Measurements from ENCODE around the gene SP140L. TPM values are rescaled to one million over a fixed set of nuclear protein-coding genes. Genes with fewer than 3 reads are reported as not detected.
"Not testable (repeated sequence)": the region's sequence is repeated elsewhere in the genome, so short reads cannot be mapped to it uniquely, and the experiment has no call there.

Gene SP140L
- total RNA-seq, 2 experiments from 2014 or later, result 85.2 to 88.0 TPM

DNA sequence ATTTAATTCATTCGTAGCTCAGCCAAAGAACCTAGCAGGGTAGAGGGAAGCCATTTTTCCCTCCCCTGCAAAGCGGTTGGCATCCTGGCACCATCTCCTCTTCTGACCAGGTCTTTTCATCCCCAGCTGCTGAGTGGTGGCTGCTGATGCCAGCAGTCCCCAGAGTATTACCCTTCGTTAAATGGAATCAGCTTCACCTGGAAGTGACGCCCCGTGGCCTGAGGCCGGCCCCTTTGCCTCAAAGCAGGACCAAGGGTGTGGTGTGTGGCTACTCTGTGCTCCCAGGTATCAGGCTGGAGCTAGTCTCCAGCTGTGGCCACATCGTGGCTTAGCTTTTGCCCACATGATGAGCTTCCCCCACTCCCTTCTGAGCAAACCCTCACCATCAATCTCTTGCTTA is 76.8 kb downstream of the SP140L start:
- peaks cover 77% of the 10 kb centered on the region for H3K36me3 Mint-ChIP-seq (ENCODE audit: low read depth)
- no peaks in the 10 kb centered on the region for H3K9me3 Mint-ChIP-seq
- DNase-seq, result no peak
- peaks cover 12% of the 10 kb centered on the region for H3K4me1 Mint-ChIP-seq
- ChIA-PET CTCF (no interaction called here), POLR2A (interaction anchor here (1.1 kb wide), 1 partner anchor 12 kb away, joined by 4 read pairs; the partner anchor contains the start of gene SP100)
- H3K27ac Mint-ChIP-seq, result no peak overlapping the region
- no peak overlapping the region for H3K4me3 Mint-ChIP-seq
- no peaks in the 10 kb centered on the region for H3K27me3 Mint-ChIP-seq

GRCh38 chr2:230405824-230406223 is 78.8 kb downstream of the SP140L start:
- no peak overlapping the region for H3K27ac Mint-ChIP-seq
- peaks cover 16% of the 10 kb centered on the region for H3K4me1 Mint-ChIP-seq
- peaks cover 60% of the 10 kb centered on the region for H3K36me3 Mint-ChIP-seq (ENCODE audit: low read depth)

GRCh38 chr2:230408244-230408842 is 81.3 kb downstream of the SP140L start:
- ChIA-PET CTCF (no interaction called here), POLR2A (interaction anchor here (1.0 kb wide), 1 partner anchor 181 kb away, joined by 3 read pairs; no protein-coding TSS in a partner anchor)
- Mint-ChIP-seq H3K4me1 (peaks cover 36% of the 10 kb centered on the region), H3K36me3 (ENCODE audit: low read depth) (peaks cover 43% of the 10 kb centered on the region), H3K4me3 (no peak overlapping the region), H3K27ac (no peak overlapping the region), H3K9me3 (no peaks in the 10 kb centered on the region), H3K27me3 (no peaks in the 10 kb centered on the region)
- DNase-seq, result no peak

More at GRCh38 chr2:230405824-230406223, 78.8 kb downstream of the SP140L start:
- ChIA-PET CTCF (no interaction called here), POLR2A (no interaction called here)
- Mint-ChIP-seq H3K4me3 (no peak overlapping the region), H3K27me3 (no peaks in the 10 kb centered on the region), H3K9me3 (no peaks in the 10 kb centered on the region)
- no peak for DNase-seq

GRCh38 chr2:230409316-230409715 is 82.3 kb downstream of the SP140L start:
- CTCF ChIA-PET, DNase-seq, H3K9me3 Mint-ChIP-seq, H3K27me3 Mint-ChIP-seq, H3K4me3 Mint-ChIP-seq, H3K27ac Mint-ChIP-seq: not testable (repeated sequence)
- H3K36me3 Mint-ChIP-seq (ENCODE audit: low read depth), result peaks cover 36% of the 10 kb centered on the region
- POLR2A ChIA-PET, result interaction anchor here (0.7 to 4.4 kb wide), 2 partner anchors 37 to 81 kb away, joined by 3 to 32 read pairs; partner anchors contain the start of gene SP140L
- H3K4me1 Mint-ChIP-seq, result peaks cover 45% of the 10 kb centered on the region

GRCh38 chr2:230410263-230410662 is 83.3 kb downstream of the SP140L start:
- peaks cover 27% of the 10 kb centered on the region for H3K36me3 Mint-ChIP-seq (ENCODE audit: low read depth)
- CTCF ChIA-PET, result interaction anchor here (0.8 kb wide), 1 partner anchor 190 kb away, joined by 3 read pairs; the partner anchor contains the start of gene SP110
- H3K27ac Mint-ChIP-seq, result no peak overlapping the region
- DNase-seq, result no peak
- peak overlapping the region; percentile 98 for H3K4me3 Mint-ChIP-seq
- H3K4me1 Mint-ChIP-seq, result peaks cover 55% of the 10 kb centered on the region
- no peaks in the 10 kb centered on the region for H3K9me3 Mint-ChIP-seq
- no peaks in the 10 kb centered on the region for H3K27me3 Mint-ChIP-seq
- POLR2A ChIA-PET, result interaction anchor here (4.4 kb wide), 1 partner anchor 82 kb away, joined by 32 read pairs; the partner anchor contains the start of gene SP140L

- Mint-ChIP-seq H3K4me3 (peak overlapping the region; percentile 98), H3K4me1 (peaks cover 61% of the 10 kb centered on the region), H3K27ac (peak overlapping the region; percentile 100), H3K27me3 (no peaks in the 10 kb centered on the region), H3K36me3 (ENCODE audit: low read depth) (peaks cover 22% of the 10 kb centered on the region), H3K9me3 (no peaks in the 10 kb centered on the region)
- no peak for DNase-seq
- CTCF ChIA-PET, result interaction anchor here (0.6 to 0.8 kb wide), 2 partner anchors 13 to 191 kb away, joined by 3 to 4 read pairs; partner anchors contain the start of gene SP110
- POLR2A ChIA-PET, result interaction anchor here (0.6 to 4.4 kb wide), 11 partner anchors 14 to 234 kb away, joined by 3 to 32 read pairs (median 4); partner anchors contain the start of genes SP110, SP140 and SP140L
These were observed 84.0 kb downstream of the SP140L start for GRCh38 chr2:230410861-230411569.

DNA sequence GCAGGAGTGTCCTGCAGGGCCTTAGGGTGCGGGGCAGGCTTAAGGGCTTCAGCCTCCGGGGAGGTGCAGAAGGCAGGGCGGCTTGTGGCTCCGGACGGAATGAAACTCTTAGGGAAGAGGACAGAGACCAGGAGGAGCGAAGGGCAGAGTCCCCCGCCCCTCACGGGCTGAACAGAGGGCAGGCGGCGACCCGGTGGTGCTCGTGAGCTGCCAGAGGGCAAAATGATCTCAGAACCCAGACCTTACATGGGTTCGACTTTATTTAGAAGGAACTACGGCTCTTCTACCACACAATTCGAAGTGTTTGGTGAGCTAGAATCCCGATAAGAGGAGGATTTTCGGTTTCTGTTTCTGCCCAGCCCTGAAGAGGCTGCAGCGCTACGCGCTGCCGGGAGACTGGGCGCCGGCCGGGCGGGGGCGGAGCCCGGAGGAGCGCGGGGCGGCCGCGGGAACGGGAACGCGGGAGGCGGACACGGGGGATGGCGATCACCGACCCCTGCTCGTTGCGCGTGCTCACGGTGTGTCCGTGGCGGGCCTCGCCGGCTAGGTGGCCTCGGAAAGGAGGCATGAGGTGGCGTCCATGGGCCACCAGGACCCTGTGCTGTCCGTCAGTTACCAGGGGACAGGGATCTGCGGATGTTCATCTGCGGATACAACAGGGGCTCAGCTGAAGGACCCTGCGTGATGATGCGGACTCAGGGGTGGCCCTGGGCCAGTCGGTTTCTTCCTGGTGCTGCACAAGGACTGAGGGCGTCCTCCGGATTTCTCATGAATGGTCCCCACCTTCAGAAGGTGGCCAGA is 84.8 kb downstream of the SP140L start:
- peaks cover 22% of the 10 kb centered on the region for H3K36me3 Mint-ChIP-seq (ENCODE audit: low read depth)
- ChIA-PET POLR2A (interaction anchor here (0.6 to 4.4 kb wide), 13 partner anchors 14 to 233 kb away, joined by 3 to 32 read pairs (median 4); partner anchors contain the start of genes SP110, SP140 and SP140L), CTCF (no interaction called here)
- H3K4me3 Mint-ChIP-seq, result peak overlapping the region; percentile 98
- H3K4me1 Mint-ChIP-seq, result peaks cover 61% of the 10 kb centered on the region
- no peaks in the 10 kb centered on the region for H3K9me3 Mint-ChIP-seq
- H3K27ac Mint-ChIP-seq, result peak overlapping the region; percentile 100
- no peaks in the 10 kb centered on the region for H3K27me3 Mint-ChIP-seq
- DNase-seq, result peak; percentile 76

DNA sequence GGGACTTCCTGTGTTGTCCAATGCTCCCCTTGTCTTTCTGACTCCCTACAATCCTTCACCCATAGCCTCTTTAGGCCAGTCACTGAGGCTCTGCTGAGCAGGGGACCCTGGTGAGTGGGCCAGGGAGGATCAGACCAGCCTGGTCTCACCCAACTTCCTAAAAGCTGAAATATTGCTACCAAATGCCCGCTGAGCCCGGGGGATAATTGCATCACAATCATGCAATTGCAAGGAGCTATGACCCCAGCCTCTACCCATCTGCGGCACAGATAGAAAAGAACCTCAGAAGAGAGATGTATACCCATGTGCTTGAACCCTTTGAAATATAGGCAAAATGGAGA is 85.3 kb downstream of the SP140L start:
- POLR2A ChIA-PET, result interaction anchor here (1.0 to 4.4 kb wide), 9 partner anchors 35 to 210 kb away, joined by 3 to 32 read pairs (median 9); partner anchors contain the start of genes SP110, SP140 and SP140L
- H3K27me3 Mint-ChIP-seq, result no peaks in the 10 kb centered on the region
- H3K4me1 Mint-ChIP-seq, result peaks cover 59% of the 10 kb centered on the region
- no peak for DNase-seq
- H3K4me3 Mint-ChIP-seq, result peak overlapping the region; percentile 98
- H3K27ac Mint-ChIP-seq, result peak overlapping the region; percentile 100
- H3K9me3 Mint-ChIP-seq, result no peaks in the 10 kb centered on the region
- CTCF ChIA-PET, result no interaction called here
- peaks cover 17% of the 10 kb centered on the region for H3K36me3 Mint-ChIP-seq (ENCODE audit: low read depth)

- ChIA-PET POLR2A (interaction anchor here (1.1 to 4.4 kb wide), 8 partner anchors 16 to 210 kb away, joined by 3 to 32 read pairs (median 7); partner anchors contain the start of genes SP110, SP140 and SP140L), CTCF (no interaction called here)
- Mint-ChIP-seq H3K9me3 (no peaks in the 10 kb centered on the region), H3K36me3 (ENCODE audit: low read depth) (peaks cover 19% of the 10 kb centered on the region), H3K27ac (peak overlapping the region; percentile 100), H3K4me3 (peak overlapping the region; percentile 98), H3K27me3 (no peaks in the 10 kb centered on the region), H3K4me1 (peaks cover 56% of the 10 kb centered on the region)
- no peak for DNase-seq
These were observed 85.9 kb downstream of the SP140L start for GRCh38 chr2:230412846-230413245.

DNA sequence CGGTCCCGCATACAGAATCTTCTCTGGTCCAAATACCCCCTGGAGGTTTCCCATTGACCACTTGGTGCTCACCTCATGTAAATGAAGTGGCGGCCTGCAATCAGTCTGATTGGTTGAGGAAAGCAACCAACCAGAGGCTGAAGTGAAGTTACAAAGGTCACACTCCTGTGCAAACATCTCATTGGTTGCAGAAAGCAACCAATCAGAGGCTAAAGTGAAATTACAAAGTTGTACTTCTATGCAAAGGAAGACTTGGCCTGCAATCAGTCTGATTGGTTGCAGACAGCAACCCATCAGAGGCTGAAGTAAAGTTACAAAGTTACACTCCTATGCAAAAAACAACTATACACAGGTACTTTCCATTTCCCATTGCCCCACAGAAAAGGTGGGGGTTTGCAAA is 86.5 kb downstream of the SP140L start:
- H3K27me3 Mint-ChIP-seq, result no peaks in the 10 kb centered on the region
- CTCF ChIA-PET, result no interaction called here
- peak overlapping the region; percentile 92 for H3K4me3 Mint-ChIP-seq
- peak overlapping the region; percentile 100 for H3K27ac Mint-ChIP-seq
- H3K9me3 Mint-ChIP-seq, result no peaks in the 10 kb centered on the region
- POLR2A ChIA-PET, result interaction anchor here (0.7 to 4.7 kb wide), 7 partner anchors 15 to 308 kb away, joined by 3 to 52 read pairs (median 5); partner anchors contain the start of genes SP140 and SP140L
- H3K4me1 Mint-ChIP-seq, result peaks cover 52% of the 10 kb centered on the region
- DNase-seq, result no peak
- peaks cover 25% of the 10 kb centered on the region for H3K36me3 Mint-ChIP-seq (ENCODE audit: low read depth)

- no peaks in the 10 kb centered on the region for H3K27me3 Mint-ChIP-seq
- ChIA-PET POLR2A (interaction anchor here (1.2 to 4.7 kb wide), 7 partner anchors 15 to 195 kb away, joined by 3 to 52 read pairs (median 8); partner anchors contain the start of genes SP110, SP140 and SP140L), CTCF (no interaction called here)
- peak overlapping the region; percentile 92 for H3K4me3 Mint-ChIP-seq
- peaks cover 59% of the 10 kb centered on the region for H3K4me1 Mint-ChIP-seq
- H3K27ac Mint-ChIP-seq, result peak overlapping the region; percentile 100
- no peak for DNase-seq
- no peaks in the 10 kb centered on the region for H3K9me3 Mint-ChIP-seq
- H3K36me3 Mint-ChIP-seq (ENCODE audit: low read depth), result peaks cover 34% of the 10 kb centered on the region
These were observed 87.3 kb downstream of the SP140L start for GRCh38 chr2:230414302-230414701.

DNA sequence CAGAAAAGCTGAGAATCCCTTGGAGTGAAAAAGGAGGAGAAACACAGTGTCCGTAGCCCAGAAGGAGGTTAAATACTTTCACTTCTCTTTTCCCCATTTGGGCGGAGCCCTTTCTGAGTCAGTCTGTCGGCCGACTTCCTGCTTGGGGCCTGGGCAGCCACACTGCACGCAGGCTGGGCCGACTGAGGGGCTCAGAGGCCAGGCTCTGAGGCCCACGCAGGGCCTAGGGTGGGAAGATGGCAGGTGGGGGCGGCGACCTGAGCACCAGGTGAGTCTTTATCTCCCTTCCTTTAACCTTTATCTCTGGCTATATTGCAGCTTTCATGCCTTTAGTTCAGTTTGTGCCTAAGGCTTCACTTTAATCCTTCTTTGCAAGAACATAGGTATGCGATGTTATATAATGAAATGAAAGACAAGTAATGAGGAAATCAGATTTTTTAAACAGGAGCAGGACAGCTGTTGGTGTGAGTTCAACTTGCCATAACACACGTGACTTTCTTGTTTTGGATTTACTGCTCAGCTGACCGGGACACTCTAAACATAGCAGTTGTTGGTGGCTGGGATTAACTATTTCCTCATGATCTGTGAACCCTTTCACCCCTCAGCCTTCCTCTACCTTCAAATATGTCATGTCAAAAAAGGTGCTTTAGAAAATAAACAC is 89.2 kb downstream of the SP140L start, which contains the start of gene SP100:
Gene SP100 (plus strand): TSS at position 141 of the 661 bp plus-strand sequence. CDS start 96 bp downstream, at position 237.
- peaks cover 68% of the 10 kb centered on the region for H3K4me1 Mint-ChIP-seq

More for the DNA sequence above, 89.2 kb downstream of the SP140L start, which contains the start of gene SP100:
- DNase-seq, result peak; percentile 85
- POLR2A ChIA-PET, result interaction anchor here (0.7 to 4.7 kb wide), 27 partner anchors 9 to 298 kb away, joined by 3 to 52 read pairs (median 4); partner anchors contain the start of genes SP110, SP140 and SP140L
- H3K9me3 Mint-ChIP-seq, result no peaks in the 10 kb centered on the region
- H3K27me3 Mint-ChIP-seq, result no peaks in the 10 kb centered on the region
- CTCF ChIA-PET, result interaction anchor here (1.5 kb wide), 1 partner anchor 199 kb away, joined by 3 read pairs; no protein-coding TSS in a partner anchor
- peaks cover 50% of the 10 kb centered on the region for H3K36me3 Mint-ChIP-seq (ENCODE audit: low read depth)
- peak within 1 kb of the TSS; percentile 92 for H3K4me3 Mint-ChIP-seq
- H3K27ac Mint-ChIP-seq, result peak within 1 kb of the TSS; percentile 100
